Mesangial cell (primary cell): ENCODE measurements around the gene FOXD4L5. TPM values are rescaled to one million over a fixed set of nuclear protein-coding genes. Genes with fewer than 3 reads are reported as not detected.

Source experiments
- total RNA-seq: library from RNA; depleted of rRNA; stranded (reverse); fragments of >200 nt; gene quantifications from 2 replicates; pipeline ENCODE4 v1.2.3, GENCODE V29; 2015

The FOXD4L5 gene
- total RNA-seq, result not detected in 2 replicates

GRCh38 chr9:65285109-65285508 is at the start of gene FOXD4L5:
FOXD4L5 (minus strand) TSS chr9:65285209; CDS start chr9:65284377, 832 bp downstream.

